ENCODE measurements around the gene DRGX.

DRGX gene

DNA sequence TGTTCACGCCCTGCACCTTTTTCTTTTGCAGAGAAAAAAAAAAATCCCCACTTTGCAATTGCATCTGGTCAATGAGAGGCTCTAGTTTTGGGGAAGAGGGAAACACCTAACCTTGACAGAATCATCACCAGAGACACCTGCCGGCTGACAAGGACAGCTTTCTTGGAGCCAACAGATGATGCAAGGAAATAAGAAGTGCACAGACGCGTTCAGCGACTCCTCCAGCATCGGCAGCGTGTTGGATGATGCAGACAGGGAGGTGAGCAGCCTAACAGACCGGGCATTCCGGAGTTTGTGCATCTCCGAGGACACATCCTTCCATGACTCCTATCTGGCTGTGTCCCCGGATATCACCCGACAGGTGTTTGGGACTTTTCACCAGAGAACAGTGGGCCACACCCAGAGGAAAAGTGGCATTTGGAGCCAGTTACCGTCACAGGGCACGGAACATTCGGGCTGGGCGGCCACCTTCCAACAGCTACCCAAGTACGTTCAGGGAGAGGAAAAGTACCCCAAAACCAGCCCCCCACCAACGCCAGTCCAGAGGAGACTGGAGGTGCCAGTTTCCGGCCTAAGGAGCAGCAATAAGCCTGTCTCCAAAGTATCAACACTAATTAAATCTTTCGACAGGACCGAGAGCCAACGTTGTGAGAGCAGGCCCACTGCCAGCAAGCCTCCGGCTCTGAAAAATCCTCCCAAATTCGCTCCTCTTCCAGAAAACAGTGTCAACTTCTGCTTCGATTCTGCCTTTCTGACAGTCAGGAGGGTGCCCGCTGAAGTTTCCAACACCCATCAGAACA is 73.3 kb downstream of the DRGX start:
- DNase-seq (ENCODE audit: low read depth) = no peak
- no peak overlapping the region for H3K4me3 ChIP-seq (ENCODE audit: low read depth, low read length)
- TF ChIP-seq, protein P1, sequence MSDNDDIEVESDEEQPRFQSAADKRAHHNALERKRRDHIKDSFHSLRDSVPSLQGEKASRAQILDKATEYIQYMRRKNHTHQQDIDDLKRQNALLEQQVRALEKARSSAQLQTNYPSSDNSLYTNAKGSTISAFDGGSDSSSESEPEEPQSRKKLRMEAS (IDR thresholded peaks at IDR 0.05; ENCODE audit: low read depth, low read length) = no peak
- TF ChIP-seq, protein P2, sequence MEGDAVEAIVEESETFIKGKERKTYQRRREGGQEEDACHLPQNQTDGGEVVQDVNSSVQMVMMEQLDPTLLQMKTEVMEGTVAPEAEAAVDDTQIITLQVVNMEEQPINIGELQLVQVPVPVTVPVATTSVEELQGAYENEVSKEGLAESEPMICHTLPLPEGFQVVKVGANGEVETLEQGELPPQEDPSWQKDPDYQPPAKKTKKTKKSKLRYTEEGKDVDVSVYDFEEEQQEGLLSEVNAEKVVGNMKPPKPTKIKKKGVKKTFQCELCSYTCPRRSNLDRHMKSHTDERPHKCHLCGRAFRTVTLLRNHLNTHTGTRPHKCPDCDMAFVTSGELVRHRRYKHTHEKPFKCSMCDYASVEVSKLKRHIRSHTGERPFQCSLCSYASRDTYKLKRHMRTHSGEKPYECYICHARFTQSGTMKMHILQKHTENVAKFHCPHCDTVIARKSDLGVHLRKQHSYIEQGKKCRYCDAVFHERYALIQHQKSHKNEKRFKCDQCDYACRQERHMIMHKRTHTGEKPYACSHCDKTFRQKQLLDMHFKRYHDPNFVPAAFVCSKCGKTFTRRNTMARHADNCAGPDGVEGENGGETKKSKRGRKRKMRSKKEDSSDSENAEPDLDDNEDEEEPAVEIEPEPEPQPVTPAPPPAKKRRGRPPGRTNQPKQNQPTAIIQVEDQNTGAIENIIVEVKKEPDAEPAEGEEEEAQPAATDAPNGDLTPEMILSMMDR (IDR thresholded peaks at IDR 0.05; ENCODE audit: low read depth, low read length) = no peak
- TF ChIP-seq MYC (IDR thresholded peaks at IDR 0.05; ENCODE audit: low read depth, low read length) = no peak
- no peak for TF ChIP-seq POLR2A (IDR thresholded peaks at IDR 0.05; ENCODE audit: extremely low read depth, insufficient read length)

DNA sequence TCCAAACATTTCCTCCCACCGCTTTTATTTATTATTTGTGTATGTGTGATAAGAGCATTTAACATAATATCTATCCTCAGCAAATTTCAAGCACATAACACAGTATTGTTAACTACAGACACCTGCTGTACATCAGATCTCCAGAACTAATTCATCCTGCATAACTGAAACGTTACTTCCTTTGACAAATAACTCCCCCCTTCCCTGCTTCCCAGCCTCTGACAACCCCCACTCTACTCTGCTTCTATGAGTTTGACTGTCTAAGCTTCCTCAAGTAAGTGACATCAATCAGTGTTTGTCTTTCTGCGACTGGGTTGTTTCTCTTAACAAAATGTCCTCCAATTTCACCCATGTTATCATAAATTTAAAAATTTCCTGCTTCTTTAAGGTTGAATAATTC is 74.9 kb downstream of the DRGX start:
- DNase-seq (ENCODE audit: low read depth) = no peak
- TF ChIP-seq, protein P1 (IDR thresholded peaks at IDR 0.05; ENCODE audit: low read depth, low read length) = no peak
- TF ChIP-seq MYC (IDR thresholded peaks at IDR 0.05; ENCODE audit: low read depth, low read length) = no peak
- TF ChIP-seq, protein P2 (IDR thresholded peaks at IDR 0.05; ENCODE audit: low read depth, low read length) = no peak
- TF ChIP-seq POLR2A (IDR thresholded peaks at IDR 0.05; ENCODE audit: extremely low read depth, insufficient read length) = no peak
- H3K4me3 ChIP-seq (ENCODE audit: low read depth, low read length) = no peak overlapping the region

DNA sequence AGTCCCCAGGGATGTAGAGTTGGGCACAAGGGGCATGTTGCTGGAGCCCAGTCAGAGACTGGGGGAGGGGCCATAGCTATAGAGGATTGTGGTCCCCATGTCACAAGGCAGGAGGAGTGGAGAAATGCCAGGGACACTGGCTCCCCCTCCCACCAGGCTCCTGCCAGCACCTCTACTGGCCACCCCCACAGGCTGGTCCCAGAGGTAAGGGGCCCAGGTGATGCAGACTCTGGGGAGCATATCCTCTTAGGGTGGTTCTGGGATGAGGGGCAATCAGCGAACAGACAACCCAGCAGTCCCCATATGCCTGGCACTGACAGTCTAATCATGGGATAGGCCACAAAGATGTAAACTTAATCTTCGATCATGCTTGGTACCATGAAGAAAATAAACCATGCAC is 75.7 kb downstream of the DRGX start:
- no peak overlapping the region for H3K4me3 ChIP-seq (ENCODE audit: low read depth, low read length)
- no peak for TF ChIP-seq MYC (IDR thresholded peaks at IDR 0.05; ENCODE audit: low read depth, low read length)
- TF ChIP-seq, protein P1 (IDR thresholded peaks at IDR 0.05; ENCODE audit: low read depth, low read length) = no peak
- no peak for DNase-seq (ENCODE audit: low read depth)

DNA sequence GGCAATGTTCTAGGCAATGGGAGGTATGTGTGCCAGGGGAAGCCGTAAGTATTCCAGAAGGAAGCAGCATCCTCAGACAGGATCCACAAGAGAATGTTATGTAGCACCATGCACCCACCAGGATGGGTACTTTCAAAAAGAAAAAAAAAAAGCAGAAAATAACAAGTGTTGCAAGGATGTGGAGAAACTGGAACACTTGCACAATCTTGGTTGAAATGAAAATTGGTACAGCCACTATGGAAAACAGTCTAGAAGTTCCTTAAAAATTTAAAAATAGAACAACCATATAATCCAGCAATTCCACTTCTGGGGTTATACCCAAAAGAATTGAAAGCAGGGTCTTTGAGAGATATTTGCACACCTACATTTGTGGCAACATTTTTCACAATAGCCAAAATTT is 76.7 kb downstream of the DRGX start:
- TF ChIP-seq MYC (IDR thresholded peaks at IDR 0.05; ENCODE audit: low read depth, low read length) (no peak), POLR2A (IDR thresholded peaks at IDR 0.05; ENCODE audit: extremely low read depth, insufficient read length) (no peak)
- TF ChIP-seq, protein P1 (IDR thresholded peaks at IDR 0.05; ENCODE audit: low read depth, low read length) = no peak
- TF ChIP-seq, protein P2 (IDR thresholded peaks at IDR 0.05; ENCODE audit: low read depth, low read length) = no peak
- no peak for DNase-seq (ENCODE audit: low read depth)
- H3K4me3 ChIP-seq (ENCODE audit: low read depth, low read length) = no peak overlapping the region

DNA sequence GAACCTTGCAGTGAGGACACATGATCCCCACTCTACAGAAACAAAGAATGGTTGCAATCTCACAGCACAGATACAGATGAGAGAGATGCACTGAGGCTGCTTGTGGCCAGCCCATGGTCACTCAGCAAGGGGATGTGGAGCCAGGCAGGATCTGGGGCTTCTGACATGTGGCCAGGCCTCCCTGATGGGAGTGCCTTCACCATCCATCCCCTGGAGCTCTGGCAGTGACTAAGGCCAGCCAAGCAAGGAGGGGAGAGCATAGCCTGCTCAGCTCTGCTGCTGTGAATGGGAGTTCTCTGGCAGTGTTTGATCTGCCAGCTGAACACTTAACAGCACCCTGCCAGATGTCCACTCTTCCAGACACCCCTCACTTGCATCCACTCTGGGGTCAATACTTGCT is 77.1 kb downstream of the DRGX start:
- no peak for TF ChIP-seq POLR2A (IDR thresholded peaks at IDR 0.05; ENCODE audit: extremely low read depth, insufficient read length)
- TF ChIP-seq, protein P1 (IDR thresholded peaks at IDR 0.05; ENCODE audit: low read depth, low read length) = no peak
- TF ChIP-seq MYC (IDR thresholded peaks at IDR 0.05; ENCODE audit: low read depth, low read length) = no peak
- TF ChIP-seq, protein P2 (IDR thresholded peaks at IDR 0.05; ENCODE audit: low read depth, low read length) = no peak

DNA sequence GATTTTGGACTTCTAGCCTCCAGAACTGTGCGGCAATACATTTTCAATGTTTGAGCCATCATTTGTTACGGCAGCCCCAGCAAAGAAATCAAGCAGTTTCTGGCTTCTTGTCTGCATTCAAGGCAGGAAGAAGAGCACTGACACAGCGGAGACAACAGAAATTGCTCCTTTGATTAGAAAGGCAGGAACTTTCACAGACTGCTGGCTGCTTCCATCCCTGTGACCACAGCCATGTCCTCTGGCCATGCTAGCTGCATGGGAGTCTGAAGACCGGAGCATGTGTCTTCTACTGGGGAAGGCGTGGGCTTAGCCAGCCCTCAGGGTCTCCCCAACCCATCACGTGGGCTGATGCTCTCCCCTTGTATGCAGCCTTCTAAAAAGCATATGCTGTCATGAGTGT is 77.9 kb downstream of the DRGX start:
- DNase-seq (ENCODE audit: low read depth) = no peak
- no peak for TF ChIP-seq POLR2A (IDR thresholded peaks at IDR 0.05; ENCODE audit: extremely low read depth, insufficient read length)
- TF ChIP-seq, protein P2 (IDR thresholded peaks at IDR 0.05; ENCODE audit: low read depth, low read length) = no peak

More for the DNA sequence above, 77.1 kb downstream of the DRGX start:
- no peak for DNase-seq (ENCODE audit: low read depth)
- no peak overlapping the region for H3K4me3 ChIP-seq (ENCODE audit: low read depth, low read length)

More for the DNA sequence above, 77.9 kb downstream of the DRGX start:
- H3K4me3 ChIP-seq (ENCODE audit: low read depth, low read length) = no peak overlapping the region

Measured in NB4 (cell line).